Measurements from ENCODE around the gene TSPAN6.

Gene TSPAN6

DNA sequence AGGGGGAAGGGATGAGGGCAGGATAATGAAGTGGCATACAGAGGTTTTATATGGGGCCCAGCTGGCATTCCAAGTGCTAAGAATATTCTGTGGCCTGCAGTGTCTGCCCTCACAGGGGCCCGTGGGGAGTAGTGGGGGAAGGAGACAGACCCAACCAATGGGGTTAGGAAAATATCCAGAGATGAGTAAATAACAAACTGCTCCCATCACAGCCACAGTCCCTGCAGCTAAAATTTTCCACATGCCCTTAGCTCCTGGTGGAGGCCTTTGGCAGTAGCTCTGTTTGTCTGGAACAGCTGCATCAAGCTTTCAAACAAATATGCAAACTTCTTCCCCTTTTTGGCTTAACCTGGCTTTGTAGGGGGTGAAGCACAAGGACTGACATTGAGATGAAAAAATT lies 10.5 kb upstream of the TSPAN6 start:
- DNase-seq = no peak

DNA sequence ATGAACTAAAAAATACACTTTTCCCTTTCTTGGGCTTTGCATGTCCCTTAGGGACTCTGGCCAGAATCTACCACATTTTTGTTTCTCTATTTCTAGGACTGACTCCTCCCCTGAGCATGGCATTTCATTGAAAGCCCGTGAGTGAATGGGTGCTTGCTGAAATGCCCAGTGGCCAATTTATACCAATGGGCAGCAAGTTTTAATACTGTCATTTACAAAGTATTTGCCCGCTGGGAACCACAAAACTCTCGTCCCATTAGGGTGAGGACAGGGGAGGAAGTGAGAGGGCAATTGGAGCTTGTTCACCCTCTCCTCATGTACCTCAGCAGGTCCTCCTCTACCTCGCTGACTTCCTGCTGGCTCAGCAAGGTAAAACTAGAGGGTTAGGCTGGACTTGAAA lies 8.5 kb upstream of the TSPAN6 start:
- no peak for DNase-seq

DNA sequence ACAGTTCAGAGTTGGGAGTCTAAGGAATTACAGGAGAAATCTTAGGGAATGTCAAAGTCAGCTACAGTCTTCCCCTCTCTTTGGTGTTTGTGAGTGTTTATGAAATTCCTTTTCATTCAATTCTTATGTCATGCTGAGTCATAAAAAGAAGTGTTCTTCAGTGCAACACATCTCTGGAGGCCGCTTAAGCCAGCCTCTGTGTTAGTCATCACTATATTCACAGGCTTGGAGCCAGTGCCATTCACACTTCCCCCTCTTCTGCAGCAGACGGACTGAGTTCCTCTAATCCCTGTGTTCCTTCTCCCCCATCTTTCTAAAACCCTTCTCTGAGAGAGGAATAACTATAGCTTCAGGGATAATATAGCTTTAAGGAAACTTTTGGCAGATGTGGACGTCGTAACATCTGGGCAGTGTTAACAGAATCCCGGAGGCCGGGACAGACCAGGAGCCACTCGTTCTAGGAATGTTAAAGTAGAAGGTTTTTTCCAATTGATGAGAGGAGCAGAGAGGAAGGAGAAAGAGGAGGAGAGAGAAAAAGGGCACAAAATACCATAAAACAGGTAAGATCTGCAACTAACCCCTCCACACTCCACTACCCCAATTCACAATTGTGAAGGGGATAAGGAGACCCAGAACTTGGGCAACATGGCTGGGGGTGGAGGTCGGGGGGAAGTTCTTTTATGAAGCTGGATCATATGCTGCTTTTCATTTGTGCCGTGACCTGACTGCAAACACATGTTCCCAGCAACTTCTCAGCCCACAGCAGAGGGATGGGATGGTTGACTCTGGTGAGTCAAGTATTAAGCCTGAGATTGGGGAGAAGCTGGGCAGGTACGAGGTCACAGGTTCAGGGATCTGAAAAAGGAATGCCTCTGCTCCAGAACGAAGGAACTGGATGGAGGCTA lies 7.6 kb upstream of the TSPAN6 start, which contains the start of gene SRPX2:
Gene SRPX2 (plus strand): TSS at position 244 of the 905 bp plus-strand sequence. CDS start 2,124 bp downstream, outside the sequence.
- no peak for DNase-seq

DNA sequence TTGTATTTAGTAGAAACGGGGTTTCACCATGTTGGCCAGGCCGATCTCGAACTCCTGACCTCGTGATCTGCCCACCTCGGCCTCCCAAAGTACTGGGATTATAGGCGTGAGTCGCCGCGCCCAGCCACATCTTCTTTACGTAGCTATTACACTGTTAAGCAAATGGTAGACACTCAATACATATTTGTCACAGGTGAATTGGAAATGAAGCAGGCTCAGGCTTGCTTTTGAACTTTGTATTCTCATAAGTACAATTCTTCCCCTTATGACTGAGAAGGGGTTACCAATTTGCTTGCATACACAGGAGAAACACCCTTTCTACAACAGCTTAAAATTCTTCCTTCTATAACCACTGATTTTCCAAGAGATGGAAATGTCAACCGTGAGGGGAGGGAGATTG lies 6.6 kb upstream of the TSPAN6 start:
- no peak for DNase-seq

DNA sequence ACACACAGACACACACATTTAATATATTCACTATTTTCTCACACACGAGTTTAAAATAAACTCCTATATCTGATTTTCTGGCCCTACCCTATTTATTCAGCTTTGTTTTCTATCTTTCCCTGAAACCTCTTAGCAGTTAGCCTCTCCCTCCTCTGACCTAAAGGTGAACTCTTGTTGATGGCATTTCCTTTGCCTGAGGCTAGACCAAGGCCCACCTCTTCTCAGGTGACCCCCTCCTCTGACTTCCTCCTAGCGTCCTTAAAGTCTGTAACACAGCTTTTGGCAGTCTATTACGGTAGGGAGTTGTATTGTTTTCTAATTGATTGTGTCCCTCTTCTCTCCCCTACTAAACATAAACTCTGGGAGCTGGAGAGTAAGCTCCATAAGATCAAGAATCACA lies 5.7 kb upstream of the TSPAN6 start:
- no peak for DNase-seq

DNA sequence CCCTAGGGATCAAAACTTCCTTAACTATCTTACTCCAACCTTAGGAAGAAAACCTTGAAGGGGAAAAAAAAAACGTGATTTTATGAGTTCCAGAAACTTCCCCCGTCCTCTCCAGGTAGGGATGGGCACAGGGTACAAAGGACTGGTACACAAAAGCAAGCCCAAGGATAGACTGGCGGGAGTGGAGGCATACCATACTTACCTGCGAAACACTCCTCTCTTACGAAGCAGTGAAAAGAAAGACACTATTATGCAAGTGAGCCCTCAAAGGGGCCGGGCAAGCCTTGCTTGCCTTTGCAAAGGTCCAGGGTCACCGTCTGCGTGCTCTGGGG lies 651 bp downstream of the TSPAN6 start:
- DNase-seq = no peak

DNA sequence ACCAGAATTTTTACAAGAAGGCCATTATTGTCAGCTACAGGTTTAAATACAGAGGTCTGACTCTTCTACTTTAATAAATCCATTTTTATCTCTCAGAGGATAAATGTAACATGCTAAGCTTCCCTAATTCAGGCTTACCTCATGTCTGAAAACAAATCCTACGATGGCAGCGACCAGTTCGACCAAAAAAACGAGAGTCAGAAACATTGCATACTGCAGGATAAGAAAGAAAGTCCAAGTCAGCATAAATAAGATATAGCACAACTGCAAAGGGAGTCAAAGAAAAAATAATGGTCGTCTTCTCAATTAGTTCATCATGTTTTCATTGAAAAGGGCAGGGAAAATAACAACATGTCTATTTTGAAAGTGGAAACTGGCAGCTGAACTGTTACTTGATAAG lies 1.6 kb downstream of the TSPAN6 start:
- DNase-seq = no peak

DNA sequence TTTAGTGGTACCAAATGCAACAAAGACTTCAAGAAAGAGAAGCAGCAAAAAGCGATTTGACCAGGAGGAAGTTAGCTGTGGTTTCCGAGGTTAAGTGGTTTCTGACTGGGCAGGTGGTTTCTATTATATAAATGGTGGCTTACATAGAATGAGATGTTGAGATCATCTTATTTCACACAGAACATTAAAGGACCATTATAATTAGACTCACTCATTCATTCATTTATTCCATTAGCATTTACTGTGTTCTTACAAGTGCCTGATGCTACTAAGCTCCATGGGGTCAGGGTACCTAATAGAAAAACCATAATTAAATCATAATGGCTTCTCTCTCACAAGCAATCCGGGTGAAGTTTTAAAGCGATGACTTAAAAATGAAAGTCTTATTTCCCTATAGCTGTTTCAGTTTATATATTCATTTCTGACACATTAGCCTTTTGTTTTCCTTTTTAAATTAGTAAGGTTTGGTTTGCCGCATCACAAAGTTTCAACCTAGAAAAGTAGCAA lies 10.6 kb downstream of the TSPAN6 start:
- peak in 1 of 2 experiments; percentile 4 for DNase-seq

DNA sequence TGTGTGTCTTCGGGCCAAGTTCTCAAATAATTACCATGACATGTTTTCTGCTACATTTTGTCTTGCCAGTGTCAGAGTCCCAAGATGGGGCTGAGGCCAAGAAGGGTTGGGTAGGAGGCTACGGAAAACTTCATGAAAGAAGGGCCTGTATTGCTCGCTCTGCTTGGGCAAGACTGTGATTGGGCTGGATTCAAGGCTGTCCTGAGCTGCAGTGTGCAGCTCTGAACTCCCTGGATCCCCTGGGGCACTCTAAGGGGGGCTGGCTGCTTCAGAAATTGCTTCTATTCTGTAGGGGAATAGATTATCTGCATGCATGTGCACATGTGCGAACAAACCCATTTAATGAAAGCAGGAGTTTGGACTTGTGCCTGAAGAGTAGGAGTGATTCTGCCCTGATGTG lies 13.6 kb downstream of the TSPAN6 start:
- no peak for DNase-seq

DNA sequence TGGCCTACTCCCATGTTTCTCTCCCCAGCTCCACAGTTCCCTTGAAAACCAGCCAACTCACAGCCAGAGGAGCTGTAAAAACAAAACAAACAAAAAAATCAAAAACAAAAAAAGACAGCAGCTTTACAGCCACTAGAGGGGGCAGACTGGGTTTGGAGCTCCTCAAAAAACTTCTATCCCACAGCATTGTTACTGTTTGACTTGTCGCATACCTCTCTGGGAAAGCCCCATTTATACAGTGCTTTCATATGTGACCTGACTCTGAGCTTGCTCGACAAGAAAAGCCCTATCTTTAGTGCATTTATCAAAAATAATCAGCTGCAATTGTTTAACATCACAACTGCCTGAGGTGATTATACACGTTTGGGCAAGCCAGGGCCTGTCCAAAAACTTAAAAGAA lies 21.6 kb downstream of the TSPAN6 start:
- no peak for DNase-seq

DNA sequence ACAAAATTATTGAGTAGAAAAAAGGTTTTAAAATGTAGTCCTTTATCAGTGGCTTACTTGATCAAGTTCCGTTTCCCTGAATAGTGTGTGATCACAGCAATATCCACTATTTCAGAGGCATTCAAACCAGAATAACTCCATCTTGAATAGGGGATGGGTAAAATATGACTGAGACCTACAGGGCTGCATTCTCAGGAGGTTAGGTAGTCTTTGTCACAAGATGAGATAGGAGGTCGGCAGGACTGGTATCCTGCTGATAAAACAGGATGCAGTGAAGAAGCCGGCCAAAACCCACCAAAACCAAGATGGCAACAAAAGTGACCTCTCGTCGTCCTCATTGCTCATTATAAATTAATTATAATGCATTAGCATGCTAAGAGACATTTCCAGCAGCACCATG lies 24.7 kb downstream of the TSPAN6 start:
- DNase-seq = no peak

DNA sequence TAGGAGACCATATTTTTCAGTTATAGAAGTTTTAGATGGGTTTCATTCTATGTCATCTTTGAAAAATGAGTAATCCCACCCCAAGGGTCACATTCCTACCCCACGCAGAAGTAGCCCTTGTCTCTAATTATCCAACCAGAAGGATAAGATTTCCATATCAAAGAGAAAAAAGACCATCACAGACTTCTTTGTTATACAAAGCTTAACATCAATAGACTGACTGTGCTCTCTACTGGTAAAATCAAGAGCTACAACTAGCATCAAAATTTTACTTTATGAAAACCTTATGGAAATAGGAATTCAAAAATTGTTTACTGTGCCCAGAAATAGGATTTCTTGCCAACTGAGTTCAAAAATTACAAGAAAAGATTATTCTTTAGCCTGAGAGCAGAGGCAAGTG lies 27.0 kb downstream of the TSPAN6 start:
- DNase-seq = no peak

DNA sequence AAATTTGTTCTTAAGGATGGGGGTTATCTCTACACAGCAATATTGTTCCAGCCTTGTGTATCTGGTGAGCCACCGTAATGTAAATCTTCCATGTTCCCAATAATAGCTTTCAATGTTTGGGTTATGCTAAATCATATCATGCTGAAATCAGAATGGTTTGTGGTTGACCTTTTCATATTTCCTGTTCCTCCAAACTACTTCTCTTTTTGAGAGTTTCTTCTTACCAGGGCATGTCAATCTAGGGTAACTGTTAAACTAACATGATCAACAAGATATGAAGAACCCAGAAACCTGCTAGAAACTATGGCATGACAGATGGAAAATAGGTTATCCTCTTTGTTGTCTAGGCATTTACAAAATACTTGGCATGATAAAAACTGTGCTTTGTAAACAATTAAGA lies 29.9 kb downstream of the TSPAN6 start:
- no peak for DNase-seq

DNA sequence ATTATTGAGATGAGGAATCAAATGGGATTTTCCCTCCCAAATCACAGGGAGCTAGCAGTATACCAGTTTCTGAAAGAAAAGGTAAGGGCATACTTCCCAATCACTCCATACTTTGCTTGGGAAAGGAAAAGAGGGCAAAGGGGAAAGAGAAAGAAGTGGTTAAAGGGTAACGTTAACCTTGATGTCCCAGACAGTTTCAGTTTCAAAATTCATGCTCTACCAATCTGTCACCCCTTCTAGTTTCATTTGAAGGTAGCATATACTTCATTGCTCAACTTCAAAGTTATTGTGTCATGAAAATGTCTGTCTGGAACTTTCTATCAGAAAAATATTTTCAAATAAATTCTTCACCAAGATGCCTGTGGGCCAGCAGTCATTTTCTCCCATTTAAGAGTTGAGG lies 35.8 kb downstream of the TSPAN6 start:
- no peak for DNase-seq

DNA sequence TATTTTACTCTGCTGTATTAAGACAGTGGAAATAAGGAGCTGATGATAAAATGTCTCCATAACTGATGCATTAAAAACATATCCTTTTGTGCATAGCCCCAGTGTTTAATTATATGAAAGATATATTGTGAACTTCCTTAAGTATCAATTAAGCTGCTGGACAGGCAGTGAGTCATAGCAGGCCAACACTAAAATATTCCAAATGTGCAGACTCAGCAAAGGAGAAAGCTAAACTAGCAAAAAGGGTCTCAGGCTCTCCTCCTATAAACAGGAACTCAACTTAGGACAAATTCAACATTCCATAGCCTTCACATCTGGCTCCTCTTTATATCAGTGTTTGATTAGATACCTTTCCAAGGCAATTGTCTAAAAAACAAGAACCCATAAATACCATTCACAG lies 36.3 kb downstream of the TSPAN6 start:
- DNase-seq = no peak

DNA sequence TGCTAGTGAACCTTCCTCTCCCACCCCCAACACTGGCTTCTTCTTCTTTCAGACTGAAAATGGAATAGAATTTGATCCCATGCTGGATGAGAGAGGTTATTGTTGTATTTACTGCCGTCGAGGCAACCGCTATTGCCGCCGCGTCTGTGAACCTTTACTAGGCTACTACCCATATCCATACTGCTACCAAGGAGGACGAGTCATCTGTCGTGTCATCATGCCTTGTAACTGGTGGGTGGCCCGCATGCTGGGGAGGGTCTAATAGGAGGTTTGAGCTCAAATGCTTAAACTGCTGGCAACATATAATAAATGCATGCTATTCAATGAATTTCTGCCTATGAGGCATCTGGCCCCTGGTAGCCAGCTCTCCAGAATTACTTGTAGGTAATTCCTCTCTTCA lies 37.1 kb downstream of the TSPAN6 start:
- no peak for DNase-seq

DNA sequence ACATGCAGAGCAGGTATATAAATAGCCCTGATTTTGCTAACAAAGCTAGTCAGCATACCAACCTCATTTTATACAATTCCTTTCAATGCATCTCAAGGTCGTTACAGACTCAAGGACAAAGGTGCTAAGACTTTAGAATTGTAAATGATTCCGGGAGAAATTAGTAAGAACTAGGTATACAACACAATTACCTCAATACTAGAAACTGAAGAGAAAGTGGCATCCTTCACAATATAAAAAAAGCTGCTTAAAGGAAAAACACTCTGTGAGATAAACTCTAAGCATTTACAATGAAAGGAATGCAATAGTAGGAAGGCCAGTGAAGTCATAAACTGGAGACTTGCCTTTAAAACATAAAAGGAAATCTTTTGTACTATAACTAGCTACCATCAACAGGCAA lies 40.0 kb downstream of the TSPAN6 start:
- DNase-seq = no peak

DNA sequence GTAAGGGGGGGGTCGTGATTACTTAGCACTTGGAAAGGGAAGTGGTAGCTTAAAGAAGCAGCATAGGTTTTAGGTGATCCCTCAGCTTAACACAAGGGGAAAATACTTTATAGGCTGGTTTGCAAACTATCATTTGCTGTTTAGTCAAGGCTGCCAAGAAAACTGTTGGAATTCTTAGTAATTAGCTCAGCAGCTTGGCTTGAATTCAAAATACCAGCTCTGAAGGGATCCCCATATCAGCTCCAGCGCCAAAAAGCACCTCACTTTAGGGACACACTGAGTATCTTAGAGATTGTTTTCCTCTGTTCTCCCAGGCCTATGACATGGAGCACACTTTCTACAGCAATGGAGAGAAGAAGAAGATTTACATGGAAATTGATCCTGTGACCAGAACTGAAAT lies 43.0 kb downstream of the TSPAN6 start:
- DNase-seq = no peak

DNA sequence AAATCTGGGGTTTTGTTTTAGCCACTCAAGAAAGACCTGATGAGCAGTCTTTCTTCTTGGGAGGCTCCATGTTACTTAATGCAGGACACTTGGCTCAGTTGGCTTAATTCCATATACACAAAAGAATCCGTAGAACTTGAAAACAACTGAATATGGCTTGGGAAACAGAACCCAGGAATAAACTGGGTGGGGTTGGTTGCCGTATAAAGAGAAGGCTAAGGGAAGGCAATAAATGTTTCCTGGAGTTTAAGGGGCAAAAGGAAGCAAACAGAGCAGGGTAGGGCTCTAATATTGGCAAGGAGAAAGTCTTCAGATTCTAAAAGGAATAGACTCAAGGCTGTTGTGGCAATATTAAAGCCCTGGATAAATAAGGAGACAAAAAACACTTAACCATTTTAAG lies 43.5 kb downstream of the TSPAN6 start:
- DNase-seq = no peak

DNA sequence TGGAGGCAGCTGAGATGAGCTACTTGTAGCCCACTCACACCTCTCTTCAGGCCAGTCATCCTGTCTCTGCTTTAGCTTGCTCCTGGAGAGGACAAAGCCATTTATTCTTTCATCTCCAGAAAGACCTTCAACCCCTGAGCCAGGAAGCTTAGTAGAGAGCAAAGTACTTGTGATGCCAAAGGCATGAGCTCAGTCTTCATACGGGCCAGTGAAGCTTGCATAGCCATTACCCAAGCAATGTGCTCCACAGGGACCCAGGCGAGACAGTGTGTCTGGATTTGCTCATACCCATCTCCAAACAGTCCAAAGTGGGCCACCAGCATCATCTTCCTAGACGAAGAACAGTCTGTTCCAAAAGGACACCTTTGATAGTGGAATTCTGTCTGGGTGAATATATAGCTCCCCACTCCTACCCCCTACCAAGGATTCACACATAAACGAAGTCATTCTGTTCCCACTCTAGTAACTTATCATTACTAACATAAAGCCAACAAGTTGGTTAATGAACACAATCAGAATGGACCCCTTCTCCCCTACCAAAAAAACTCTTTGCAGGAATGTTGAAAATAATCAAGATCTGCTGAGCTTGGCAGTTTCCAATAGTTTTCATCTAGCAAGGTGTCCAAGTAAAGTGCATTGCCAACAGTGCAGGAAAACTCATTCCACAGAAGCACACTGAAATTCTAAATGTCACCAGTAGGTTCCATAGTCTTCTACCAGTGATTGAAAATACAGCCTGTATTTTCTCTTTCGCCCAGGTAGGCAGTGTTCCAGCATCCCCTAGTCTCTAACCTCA lies 45.2 kb downstream of the TSPAN6 start:
- DNase-seq = no peak

DNA sequence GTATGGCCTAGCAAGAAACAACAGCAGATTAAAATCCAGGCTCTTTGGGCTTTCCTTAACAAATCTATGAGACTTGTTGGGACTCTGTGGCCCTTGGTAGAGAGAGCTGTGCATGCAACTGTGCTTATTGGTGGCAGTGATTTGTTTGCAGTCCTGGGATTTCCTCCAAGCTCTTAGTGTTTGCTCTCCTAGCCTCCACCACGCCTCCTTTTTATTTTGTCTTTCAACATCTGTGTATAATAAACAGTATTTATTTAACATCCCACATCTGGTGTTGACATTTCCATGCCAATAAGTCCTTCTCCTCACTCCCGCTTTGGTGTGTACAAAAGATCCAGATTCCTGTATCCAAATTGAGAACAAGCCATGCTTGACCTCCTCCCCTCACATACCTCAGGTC lies 48.7 kb downstream of the TSPAN6 start:
- no peak for DNase-seq

DNA sequence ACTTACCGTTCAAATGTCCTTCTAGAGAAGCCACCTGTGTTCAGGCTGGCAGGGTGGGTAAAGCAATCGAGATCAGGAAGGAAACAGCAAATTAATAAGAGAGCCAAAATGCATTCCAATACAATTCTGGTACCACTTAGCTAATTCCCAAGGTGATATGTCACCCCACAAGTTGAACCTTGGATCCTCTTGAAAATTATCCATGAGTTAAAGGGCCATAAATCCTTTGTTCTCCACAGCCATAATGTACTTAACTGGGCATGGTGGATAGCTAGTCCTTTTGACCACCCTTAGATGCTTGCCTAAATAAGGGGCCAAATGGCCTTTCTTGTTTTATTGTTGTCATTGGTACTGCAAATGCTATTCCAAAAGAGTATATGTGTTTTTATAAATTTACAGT lies 49.9 kb downstream of the TSPAN6 start:
- no peak for DNase-seq

DNA sequence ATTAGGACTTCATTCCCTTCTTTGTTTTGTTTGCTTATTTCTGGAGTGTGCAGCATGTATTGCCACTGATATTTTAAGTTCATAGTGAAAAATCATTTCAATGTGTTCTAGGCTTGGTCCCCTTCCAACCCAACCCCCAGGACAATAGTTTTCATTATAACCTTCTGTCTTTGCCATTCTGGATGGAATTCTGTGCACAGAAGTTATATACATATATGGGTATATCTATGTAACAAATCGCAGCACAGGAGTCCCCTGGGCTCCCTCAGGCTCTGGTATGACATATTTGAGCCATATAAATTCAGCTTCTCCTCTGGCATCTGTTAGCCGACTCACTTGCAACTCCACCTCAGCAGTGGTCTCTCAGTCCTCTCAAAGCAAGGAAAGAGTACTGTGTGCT lies 52.0 kb downstream of the TSPAN6 start, which contains the start of gene TNMD:
Gene TNMD (plus strand): TSS at position 326 of the 400 bp plus-strand sequence. CDS start 83 bp downstream, outside the sequence.
- no peak for DNase-seq
